ENCODE data around the gene CTNNBL1. TPM values are rescaled to one million over a fixed set of nuclear protein-coding genes. Genes with fewer than 3 reads are reported as not detected.

CTNNBL1 gene
- total RNA-seq, 4 donors from 2014 or later: 25.5 to 38.4 (median 35.1) TPM

GRCh38 chr20:37729452-37729851 lies 35.6 kb downstream of the CTNNBL1 start:
- H3K9me3 ChIP-seq: no peaks in the 10 kb centered on the region
- TF ChIP-seq, protein P1, sequence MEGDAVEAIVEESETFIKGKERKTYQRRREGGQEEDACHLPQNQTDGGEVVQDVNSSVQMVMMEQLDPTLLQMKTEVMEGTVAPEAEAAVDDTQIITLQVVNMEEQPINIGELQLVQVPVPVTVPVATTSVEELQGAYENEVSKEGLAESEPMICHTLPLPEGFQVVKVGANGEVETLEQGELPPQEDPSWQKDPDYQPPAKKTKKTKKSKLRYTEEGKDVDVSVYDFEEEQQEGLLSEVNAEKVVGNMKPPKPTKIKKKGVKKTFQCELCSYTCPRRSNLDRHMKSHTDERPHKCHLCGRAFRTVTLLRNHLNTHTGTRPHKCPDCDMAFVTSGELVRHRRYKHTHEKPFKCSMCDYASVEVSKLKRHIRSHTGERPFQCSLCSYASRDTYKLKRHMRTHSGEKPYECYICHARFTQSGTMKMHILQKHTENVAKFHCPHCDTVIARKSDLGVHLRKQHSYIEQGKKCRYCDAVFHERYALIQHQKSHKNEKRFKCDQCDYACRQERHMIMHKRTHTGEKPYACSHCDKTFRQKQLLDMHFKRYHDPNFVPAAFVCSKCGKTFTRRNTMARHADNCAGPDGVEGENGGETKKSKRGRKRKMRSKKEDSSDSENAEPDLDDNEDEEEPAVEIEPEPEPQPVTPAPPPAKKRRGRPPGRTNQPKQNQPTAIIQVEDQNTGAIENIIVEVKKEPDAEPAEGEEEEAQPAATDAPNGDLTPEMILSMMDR (IDR thresholded peaks at IDR 0.05): no peak
- TF ChIP-seq POLR2A (IDR thresholded peaks at IDR 0.05) (no peak), EP300 (IDR thresholded peaks at IDR 0.05) (no peak)
- H3K27me3 ChIP-seq: no peaks in the 10 kb centered on the region
- no peak for DNase-seq (ENCODE audit: low spot score in 2 of 2)
- H3K4me3 ChIP-seq: no peak overlapping the region
- peaks cover 0 to 14% (median 0%) of the 10 kb centered on the region in 3 donors for H3K36me3 ChIP-seq
- no peak overlapping the region for H3K27ac ChIP-seq
- H3K4me1 ChIP-seq: peaks cover 0 to 48% (median 2%) of the 10 kb centered on the region in 4 donors
- WGBS, 2 donors: 49 to 52% methylated on average over 4 of the region's 4 CpGs

GRCh38 chr20:37729909-37730308 lies 36.1 kb downstream of the CTNNBL1 start:
- Histone ChIP-seq H3K9me3 (no peaks in the 10 kb centered on the region), H3K27me3 (no peaks in the 10 kb centered on the region), H3K27ac (no peak overlapping the region), H3K4me1 (peaks cover 0 to 48% (median 2%) of the 10 kb centered on the region in 4 donors), H3K36me3 (peaks cover 0 to 14% (median 0%) of the 10 kb centered on the region in 3 donors), H3K4me3 (no peak overlapping the region)
- no peak for DNase-seq (ENCODE audit: low spot score in 2 of 2)
- WGBS, 2 donors: 71% methylated on average over 3 of the region's 3 CpGs
- TF ChIP-seq, protein P1 (IDR thresholded peaks at IDR 0.05): no peak
- TF ChIP-seq POLR2A (IDR thresholded peaks at IDR 0.05) (no peak), EP300 (IDR thresholded peaks at IDR 0.05) (no peak)

DNA sequence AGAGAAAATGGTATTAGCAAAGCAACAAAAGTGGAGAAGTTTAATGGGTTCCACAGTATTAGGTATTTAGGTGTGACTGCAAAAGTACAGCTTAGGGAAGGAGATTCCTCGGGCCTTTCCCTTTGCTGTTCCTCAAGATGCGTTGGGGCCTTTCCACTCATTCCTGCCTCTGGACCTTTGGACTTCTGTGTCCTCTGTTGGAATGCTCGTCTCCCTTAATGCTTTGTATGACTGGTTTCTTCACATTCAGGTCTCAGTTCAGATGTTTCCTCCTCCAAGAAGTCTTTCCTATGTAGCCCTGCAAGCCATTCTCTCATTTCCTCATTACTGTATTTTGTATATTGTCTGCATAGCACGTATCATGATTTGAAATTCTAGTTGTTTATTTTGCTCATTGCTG lies 39.6 kb downstream of the CTNNBL1 start:
- no peak for DNase-seq (ENCODE audit: low spot score in 2 of 2)
- H3K27ac ChIP-seq: no peak overlapping the region
- H3K9me3 ChIP-seq: no peaks in the 10 kb centered on the region
- H3K4me3 ChIP-seq: no peak overlapping the region
- peaks cover 0 to 22% (median 0%) of the 10 kb centered on the region in 4 donors for H3K4me1 ChIP-seq
- 70 to 76% methylated on average over 4 of the region's 4 CpGs for WGBS, 2 donors
- TF ChIP-seq, protein P1 (IDR thresholded peaks at IDR 0.05): no peak
- TF ChIP-seq EP300 (IDR thresholded peaks at IDR 0.05): no peak
- no peak for TF ChIP-seq POLR2A (IDR thresholded peaks at IDR 0.05)
- H3K27me3 ChIP-seq: no peaks in the 10 kb centered on the region
- H3K36me3 ChIP-seq: peaks cover 0 to 39% (median 0%) of the 10 kb centered on the region in 3 donors

- H3K36me3 ChIP-seq: peaks cover 0 to 49% (median 0%) of the 10 kb centered on the region in 3 donors
- DNase-seq (ENCODE audit: low spot score in 2 of 2): no peak
- no peak overlapping the region for H3K4me3 ChIP-seq
- no peak for TF ChIP-seq POLR2A (IDR thresholded peaks at IDR 0.05)
- no peak for TF ChIP-seq EP300 (IDR thresholded peaks at IDR 0.05)
- TF ChIP-seq, protein P1 (IDR thresholded peaks at IDR 0.05): no peak
- no peak overlapping the region for H3K27ac ChIP-seq
- H3K9me3 ChIP-seq: no peaks in the 10 kb centered on the region
- H3K4me1 ChIP-seq: peaks cover 0 to 13% (median 0%) of the 10 kb centered on the region in 4 donors
- 69 to 72% methylated on average over 8 of the region's 8 CpGs for WGBS, 2 donors
- H3K27me3 ChIP-seq: no peaks in the 10 kb centered on the region
Observed at GRCh38 chr20:37734228-37734985, 40.6 kb downstream of the CTNNBL1 start.

- Histone ChIP-seq H3K4me3 (no peak overlapping the region), H3K36me3 (peaks cover 0 to 57% (median 0%) of the 10 kb centered on the region in 3 donors), H3K27me3 (no peaks in the 10 kb centered on the region), H3K27ac (no peak overlapping the region), H3K9me3 (no peaks in the 10 kb centered on the region), H3K4me1 (peaks cover 0 to 1% (median 0%) of the 10 kb centered on the region in 4 donors)
- no peak for DNase-seq (ENCODE audit: low spot score in 2 of 2)
- TF ChIP-seq EP300 (IDR thresholded peaks at IDR 0.05) (no peak), POLR2A (IDR thresholded peaks at IDR 0.05) (no peak)
- TF ChIP-seq, protein P1 (IDR thresholded peaks at IDR 0.05): no peak
Observed at GRCh38 chr20:37735541-37735940, 41.7 kb downstream of the CTNNBL1 start.
